HUDEP-2 (cell line): ENCODE results near the gene LARGE1.

Experiments used
- DNase-seq, 76 experiments: peaks; one replicate each; lab custom pipeline; 2025; ENCODE audit not compliant: unreplicated experiment in 76 of 76; lab: John Stamatoyannopoulos, UW

The LARGE1 gene

DNA sequence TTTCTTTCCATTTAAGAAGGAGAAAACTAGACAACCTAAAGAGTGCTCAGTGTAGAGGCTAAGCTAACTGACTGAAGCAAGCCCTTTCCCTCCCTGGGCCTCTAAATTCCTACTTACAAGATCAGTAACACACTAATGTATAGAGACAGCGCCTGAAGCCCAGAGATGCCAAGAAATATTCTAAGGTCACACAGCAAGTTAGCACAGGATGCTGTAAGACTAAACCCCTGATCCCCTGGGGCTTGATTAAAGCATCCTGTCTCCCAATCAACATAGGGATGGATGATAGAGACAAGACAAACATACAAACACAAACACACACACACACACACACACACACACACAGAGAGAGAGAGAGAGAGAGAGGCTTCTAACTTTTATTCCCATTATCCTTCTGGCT, 5.6 kb downstream of the LARGE1 start:
- DNase-seq = no peak

DNA sequence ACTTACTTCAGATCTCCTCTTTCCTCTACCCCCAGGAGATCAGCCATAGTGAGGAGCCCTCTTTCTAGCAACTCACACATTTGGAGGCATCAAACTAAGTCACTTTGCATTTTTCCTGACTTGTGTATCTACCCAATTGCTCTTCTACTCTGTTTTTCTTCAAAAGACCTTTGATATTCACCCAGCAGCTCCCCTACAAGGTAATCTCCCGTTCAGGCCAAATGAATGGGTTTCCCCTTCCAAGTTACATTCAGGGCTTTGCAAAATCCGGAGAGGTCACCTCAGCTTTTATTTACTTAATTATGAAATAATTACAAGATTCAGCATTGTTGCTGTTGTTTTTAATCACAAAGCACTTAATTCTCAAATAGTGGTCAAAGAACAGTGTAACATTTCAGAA, 6.1 kb downstream of the LARGE1 start:
- DNase-seq = no peak

DNA sequence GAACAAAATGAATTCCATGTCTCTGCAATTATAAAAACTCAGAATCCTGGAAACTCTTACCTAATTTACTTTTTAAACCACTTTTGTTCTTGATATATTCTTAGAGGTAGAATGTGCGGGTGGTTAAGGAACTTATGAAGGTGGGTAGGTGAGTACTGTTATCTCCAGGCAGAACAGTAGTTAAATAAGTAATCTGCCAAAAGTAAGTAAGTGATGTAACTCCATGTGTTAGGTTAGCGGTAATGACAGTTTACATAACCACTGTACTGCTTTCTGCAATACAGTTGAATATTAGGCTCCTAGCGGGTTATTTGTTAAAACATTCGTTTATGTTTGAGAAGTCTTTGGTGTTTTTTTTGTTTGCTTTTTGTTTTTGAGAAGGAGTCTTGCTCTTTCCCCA, 7.1 kb downstream of the LARGE1 start:
- DNase-seq = no peak

DNA sequence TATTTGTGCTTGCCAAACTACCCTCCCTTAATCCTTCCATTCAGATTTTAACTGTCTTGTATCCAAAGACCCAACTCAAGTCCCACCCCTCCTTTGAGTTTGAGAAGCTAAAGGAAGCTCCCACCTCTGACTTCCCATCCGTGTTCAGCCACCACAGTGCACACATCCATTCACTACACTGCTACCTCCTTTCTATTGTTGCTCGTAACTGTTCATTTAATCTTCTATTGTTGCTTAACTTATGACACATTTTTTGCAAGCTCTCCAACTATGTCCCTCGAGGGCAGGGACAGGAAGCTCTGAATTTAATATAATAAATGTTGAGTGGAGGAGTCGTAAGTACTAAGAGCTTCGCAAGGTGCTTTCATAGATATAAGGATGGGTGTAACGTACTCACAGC, 10.4 kb downstream of the LARGE1 start:
- DNase-seq = no peak

DNA sequence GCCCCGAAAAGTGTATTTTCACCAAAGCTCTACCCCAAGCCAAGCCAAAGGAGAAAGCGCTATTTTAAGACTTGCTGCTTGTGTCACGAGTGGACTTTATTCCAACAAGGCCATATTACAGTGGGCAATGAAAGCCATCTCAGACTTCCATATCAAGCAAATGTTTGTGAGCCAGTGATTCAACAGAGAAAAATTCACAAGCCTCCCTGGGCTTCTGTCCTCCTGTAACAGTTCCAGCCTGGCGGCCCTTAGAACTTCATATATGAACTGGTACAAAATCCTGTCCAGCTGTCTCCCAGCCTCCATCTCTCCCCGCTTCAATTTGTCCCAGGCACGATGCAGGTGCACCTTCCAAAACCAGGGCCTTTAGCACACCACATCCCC, 11.2 kb downstream of the LARGE1 start:
- DNase-seq = no peak

DNA sequence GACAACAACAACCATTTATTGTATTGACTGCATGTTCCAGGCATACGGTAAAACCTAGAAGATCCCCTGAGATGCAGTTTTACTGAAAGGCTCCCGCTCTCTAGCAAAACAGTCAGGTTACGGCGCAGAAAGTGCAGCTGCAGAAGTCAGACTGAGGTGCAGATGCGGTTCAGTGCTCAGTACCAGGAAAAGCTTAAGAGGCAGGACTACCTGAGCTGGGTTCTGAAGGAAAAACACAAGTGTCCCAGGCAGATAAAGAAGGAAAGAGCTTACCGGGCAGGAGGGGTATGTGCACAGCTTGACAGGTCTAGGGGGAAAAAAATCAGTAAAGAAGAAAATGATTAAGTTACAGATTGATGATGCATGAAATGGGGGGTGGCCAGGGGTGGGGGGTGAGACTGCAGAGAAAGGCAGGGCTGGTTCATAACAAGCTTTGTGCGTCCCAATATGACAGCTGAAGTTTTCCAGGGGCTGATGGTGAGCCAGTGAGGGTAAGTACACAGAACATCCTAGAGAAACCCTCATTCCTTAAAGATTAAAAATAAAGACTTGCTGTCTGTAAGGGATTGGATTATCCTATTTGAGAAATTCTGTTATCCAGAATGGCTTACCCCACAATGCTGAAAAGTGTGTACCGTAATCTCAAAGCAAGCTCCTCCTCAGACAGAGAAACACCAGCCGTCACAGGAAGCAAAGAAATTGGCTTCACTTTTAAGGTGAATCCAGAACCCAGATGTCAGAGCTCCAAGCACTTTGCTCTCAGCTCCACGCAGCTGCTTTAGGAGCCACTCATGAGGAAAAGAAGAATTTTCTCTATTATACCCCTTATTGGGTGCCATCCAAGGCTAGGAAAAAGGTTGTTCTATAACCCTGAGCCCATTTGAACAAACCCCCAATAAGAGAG, 11.9 kb downstream of the LARGE1 start:
- DNase-seq = no peak

DNA sequence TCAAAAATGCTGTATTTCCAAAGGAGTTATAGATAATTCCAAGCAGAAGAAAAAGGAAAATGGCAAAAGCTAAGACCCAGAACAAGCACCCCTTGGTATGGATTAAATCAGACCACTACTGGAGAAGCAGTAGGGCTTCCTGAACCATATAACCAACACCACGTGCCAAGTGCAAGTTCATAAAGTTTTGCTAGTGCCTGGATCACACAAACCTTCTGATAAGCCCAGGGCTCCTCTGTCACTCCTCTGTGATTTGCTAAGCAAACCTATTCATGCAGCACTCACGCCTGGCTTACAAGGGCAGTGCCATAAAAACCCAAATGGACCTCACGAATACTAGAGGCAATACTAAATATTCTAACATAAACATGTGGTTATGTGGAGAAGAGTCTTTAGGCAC, 13.3 kb downstream of the LARGE1 start:
- no peak for DNase-seq

DNA sequence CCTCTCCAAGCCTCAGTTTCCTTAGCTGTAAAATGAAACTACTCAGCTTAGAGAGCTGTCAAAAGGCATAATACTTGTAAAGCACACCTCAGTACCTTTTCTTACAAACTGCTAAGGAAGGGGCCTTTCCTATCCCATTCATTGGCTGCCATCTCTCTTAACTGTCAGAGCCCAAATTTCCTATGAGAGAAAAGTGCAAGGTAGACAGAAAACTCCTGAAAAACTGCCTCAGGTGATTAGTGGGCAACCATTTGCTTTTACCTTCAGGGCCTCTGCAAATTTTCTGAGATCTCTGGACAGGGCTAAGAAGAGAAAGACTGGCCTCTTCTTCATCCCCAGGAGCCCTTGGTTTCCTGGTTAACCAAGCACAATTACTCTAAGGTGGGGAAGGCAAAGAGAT, 13.8 kb downstream of the LARGE1 start:
- DNase-seq = no peak

DNA sequence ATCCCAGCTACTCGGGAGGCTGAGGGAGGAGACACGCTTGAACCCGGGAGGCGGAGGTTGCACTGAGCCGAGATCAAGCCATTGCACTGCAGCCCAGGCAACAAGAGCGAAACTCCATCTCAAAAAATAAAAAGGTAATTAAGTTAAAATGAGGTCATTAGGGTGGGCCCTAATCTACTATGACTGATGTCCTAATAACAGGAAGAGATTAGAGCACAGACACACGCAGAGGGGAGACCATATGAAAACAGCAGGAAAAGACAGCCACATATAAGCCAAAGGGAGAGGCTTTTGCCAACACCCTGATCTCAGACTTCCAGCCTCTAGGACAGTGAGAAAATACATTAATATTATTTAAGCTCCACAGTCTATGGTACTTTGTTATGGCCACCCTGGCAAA, 17.3 kb downstream of the LARGE1 start:
- no peak for DNase-seq

DNA sequence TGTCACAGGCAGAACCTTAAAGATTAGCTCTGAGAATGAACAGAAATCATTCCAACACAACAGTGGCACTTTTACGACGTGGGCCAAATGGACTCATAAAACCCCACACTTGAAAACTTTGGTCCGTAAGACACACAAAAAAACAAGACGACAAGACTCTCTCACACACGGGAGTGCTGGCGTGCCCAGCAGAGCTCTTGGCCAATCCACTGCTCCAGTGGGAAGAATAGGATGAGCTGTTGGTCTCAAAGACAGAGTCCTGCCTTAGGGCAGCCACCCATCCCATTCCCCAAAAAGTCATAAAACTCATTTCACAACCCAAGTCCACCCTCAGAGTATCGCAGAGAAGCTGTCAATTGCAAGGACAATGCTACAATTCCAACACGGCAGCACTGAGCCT, 18.2 kb downstream of the LARGE1 start:
- no peak for DNase-seq

DNA sequence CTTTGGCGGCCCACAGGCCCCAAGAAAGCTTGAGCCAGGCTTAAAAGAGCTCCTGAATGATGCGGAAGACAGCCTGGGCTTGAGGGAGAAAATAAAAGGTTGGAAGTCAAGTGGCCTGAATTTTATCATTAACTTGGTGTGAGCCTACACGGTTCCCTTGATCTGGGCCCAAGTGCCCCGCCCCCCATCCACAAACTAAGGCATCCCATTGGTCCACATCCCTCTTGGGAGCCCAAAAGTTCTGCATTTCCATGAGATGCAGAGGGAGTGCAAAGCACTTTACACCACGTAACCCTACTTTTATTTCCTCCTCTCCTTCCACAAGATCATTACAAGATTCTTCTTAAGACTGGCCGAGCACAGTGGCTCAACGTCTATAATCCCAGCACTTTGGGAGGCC, 22.2 kb downstream of the LARGE1 start:
- DNase-seq = no peak

DNA sequence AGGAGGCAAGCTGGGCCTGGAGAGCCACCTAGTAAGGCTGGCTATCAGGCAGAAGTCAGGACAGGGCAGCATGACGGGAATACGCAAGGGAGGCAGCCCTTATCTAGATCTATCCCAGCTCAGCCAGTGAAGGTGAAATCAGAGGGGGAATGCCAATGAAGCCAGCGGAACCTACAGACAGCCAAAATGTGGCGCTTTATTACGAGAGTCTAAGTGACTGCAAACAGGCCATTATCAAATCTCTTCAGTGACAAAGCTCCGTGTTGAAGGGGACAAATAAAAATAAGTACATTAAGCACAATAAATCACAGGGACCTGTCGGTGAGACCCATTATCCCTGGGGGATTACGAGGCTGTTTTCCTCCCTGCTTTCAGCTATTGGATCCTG, 22.8 kb downstream of the LARGE1 start:
- DNase-seq = no peak

DNA sequence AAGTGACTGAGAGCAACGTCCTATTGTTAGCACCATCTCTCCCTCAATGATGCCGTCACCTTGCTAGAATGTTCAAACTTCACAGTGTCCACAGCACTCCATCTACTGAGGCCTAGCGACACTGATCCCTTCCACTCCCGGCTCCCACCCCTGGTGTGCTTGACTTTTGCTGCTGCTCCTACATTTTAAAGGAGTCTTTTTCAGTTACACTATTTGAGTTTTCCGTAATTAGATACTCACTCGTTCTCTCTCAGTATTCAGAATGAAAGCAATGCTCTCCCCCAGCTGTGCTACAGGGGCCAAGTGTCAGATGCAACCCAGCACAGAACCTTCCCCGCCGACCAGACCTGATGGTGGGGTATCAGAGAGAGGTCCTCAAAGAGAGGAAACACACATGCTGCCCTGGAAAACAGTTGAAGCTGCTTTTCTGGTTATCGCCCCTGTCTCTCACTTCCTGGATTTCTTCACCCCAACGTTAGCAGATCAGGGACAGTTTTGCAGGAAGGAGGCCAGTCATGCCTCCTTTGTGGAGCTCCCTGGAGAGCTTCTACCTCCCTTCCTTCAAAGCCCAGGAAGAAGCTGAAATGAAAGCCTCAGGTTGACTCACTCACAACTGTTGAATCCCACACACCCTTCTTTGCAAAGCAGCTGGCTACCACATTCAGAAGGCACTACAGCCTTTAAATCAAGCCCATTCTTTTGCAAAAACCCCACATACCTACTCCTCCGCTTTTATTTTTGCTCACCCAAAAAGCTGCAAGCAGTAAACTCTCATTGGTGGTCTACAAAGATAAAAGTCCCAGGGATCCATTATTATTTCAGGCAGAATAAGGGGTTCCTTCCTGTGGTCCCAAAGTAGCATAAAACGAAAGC, 23.5 kb downstream of the LARGE1 start:
- DNase-seq = no peak

DNA sequence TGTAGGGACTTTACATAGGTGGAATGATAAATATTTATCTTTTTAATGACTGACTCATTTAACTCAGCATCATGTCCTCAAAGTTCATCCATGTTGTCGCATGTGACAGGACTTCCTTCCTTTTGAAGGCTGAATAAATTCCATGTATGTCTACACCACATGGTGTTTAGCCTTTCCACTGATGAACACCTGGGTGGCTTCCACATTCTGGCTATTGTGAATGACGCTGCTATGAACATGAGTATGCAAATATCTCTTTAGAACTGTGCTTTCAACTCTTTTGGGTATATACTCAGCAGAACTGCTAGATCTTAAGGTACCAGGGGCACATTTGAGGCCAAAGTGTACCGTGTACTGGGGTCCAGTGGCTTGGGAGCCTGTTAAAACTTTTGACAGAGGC, 24.1 kb downstream of the LARGE1 start:
- no peak for DNase-seq

DNA sequence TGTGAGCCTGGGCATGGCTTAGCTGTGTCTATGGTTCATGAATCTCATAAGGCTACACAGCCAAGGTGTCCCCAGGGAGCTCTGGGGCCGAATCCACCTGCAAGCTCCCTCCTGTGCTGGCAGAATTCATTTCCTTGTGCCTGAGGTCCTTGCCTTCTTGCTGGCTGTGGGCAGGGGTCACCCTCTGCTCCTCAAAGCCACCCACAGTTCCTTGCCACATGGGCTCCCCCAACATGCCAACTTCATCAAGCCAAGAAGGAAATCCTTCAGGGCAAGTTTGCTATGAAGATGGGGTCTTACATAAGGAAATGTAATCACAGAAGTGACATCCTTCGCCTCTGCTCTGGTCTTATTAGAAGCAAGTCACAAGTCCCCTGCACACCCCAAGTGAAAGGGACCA, 24.8 kb downstream of the LARGE1 start:
- DNase-seq = no peak

DNA sequence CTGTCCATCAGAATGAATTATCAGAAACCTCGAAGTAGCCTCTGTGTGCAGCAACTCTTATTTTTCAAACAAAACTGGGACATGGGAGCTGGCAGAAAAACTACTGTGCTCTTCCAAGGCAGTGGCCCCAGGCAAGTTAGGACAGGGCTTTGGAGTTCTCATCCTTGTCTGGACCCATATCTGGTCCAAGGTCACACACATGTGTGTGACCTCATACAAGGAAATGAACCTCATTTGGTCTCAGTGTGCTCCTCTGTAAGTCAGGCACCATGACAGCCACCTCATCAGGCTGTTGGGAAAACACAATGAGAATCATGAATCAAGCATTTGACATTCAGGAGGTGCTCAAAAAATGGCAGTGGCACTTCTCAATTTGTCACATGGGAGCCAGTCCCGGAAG, 25.8 kb downstream of the LARGE1 start:
- DNase-seq = no peak

DNA sequence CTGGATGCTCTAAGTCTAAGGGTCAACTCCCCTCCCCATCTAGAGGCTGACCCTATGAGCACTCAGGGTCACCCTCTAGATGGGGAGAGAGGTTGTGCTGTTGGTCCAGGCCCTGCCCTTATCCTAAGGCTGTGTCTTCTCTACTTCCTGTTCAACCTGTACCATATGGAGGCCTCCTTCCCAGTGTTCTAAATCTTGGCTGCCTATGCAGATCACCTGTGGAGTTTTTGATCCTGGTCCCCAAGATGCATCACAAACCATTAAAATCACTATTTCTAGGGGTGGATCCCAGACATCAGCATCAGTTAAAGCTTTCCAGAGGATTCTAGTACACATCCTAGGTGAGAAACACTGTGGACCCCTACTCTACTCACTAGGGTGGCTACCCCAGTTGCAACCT, 26.2 kb downstream of the LARGE1 start:
- no peak for DNase-seq

DNA sequence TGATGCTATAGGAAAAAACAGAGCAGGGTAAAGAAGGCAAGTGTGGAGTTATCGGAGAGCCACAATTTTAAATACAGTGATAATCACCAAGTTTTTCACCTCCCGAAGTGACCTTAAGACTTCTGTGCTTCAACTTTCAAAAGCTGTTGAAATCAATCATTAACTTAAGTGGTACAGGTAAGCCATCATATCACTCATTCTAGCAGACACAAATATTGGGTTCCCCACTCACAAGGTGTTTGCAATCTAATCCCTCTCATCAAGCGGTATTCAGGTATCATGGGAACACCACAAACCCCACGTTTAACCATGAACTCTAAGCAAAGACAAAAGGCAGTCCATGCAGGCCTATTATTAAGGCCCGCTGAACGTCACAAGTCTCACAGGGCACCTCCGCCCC, 26.8 kb downstream of the LARGE1 start:
- no peak for DNase-seq

DNA sequence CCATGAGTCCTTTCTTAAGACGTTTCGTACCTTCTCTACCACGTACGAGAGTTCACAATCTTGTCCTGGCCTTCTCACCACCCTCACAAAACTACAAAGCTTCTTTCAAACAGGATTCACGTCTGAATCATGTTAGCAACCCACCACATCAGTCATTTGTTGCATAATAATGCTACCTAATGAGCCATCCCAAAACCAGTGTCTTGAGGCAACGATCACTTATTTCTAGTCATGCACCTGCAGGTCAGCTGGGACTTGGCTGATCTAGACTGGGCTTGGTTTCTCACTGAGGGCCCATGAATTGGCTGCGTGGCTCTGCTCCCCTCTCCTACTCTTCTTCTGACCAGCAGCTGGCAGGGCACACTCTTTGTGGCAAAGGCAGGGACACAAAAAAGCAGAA, 28.3 kb downstream of the LARGE1 start:
- DNase-seq = no peak

DNA sequence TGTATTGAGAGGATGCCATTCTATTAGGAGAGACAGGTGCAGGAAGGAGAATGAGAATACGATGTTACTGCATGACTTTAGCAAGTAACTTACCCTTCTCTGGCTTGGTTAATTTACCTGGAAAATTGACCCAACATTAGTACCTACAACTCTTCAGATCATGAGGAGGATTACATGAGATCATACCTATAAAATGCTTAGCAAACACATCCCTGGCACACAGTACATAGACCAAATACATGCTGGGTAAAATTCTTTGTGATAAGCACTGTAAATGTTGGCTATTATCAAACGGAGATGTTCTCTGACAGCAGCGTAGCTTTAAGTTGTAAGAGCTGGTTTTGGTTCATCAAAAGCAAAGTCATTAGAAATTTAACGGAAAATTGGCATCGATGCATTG, 28.8 kb downstream of the LARGE1 start:
- no peak for DNase-seq

DNA sequence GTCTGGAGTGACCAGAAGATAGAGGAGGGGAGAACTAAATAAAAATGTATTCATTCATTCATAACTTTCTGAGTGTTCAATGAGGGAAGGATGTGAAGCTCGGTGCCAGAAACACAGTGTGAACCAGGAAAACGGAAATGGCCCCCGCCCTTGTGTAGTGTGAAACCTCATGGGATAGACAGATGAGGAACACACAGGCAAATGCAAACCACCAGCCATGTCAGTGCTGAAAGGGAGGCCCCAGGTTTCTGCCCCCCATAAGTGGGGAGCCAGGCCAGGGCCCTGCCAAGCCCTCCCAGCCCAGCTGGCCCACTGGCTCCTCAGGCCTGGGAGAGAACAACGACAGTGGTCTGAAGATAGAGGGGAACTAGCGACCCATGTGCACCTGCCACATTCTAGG, 30.5 kb downstream of the LARGE1 start:
- DNase-seq = no peak

DNA sequence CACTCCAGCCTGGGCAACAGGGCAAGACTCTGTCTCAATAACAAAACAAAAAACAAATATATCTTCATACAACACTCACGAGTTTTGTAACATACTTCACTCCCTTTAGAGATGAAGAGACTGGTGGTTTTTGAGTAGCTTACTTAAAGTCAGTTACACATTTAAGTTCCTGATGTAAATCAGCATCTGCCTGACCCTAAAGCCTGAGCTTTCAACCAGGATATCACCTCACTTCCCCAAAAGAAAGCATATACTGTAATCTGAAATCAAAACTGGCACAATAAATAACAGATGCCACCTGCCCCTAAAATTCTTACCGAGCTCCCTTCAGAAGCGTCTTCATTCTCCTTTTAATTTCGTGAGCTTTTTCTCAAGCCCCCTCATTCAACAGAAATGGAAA, 31.5 kb downstream of the LARGE1 start:
- DNase-seq = no peak
